Panc1 (cell line): ENCODE data around the gene NATD1.

Experiments
- CTCF ChIP-seq: fragments of 450-650 bp; IDR thresholded peaks from 2 replicates; pipeline ENCODE4 v1.5.1; 2017; ENCODE audit warnings: mild to moderate bottlenecking
- POLR2AphosphoS5 ChIP-seq: IDR thresholded peaks from 2 replicates; pipeline ENCODE4 v1.6.1; 2012; ENCODE audit warnings: mild to moderate bottlenecking, low read depth, low read length, moderate library complexity
- TF ChIP-seq, protein P1 (sequence below), 2 experiments: IDR thresholded peaks; 2 replicates each; pipeline ENCODE4 v1.6.1; 2011 to 2012; ENCODE audit warnings: low read depth in 2 of 2, control low read depth in 1 of 2, low read length in 1 of 2, mild to moderate bottlenecking in 1 of 2, moderate library complexity in 1 of 2; ENCODE audit not compliant: insufficient read depth in 1 of 2

- no peak for TF ChIP-seq CTCF
- TF ChIP-seq, protein P1, sequence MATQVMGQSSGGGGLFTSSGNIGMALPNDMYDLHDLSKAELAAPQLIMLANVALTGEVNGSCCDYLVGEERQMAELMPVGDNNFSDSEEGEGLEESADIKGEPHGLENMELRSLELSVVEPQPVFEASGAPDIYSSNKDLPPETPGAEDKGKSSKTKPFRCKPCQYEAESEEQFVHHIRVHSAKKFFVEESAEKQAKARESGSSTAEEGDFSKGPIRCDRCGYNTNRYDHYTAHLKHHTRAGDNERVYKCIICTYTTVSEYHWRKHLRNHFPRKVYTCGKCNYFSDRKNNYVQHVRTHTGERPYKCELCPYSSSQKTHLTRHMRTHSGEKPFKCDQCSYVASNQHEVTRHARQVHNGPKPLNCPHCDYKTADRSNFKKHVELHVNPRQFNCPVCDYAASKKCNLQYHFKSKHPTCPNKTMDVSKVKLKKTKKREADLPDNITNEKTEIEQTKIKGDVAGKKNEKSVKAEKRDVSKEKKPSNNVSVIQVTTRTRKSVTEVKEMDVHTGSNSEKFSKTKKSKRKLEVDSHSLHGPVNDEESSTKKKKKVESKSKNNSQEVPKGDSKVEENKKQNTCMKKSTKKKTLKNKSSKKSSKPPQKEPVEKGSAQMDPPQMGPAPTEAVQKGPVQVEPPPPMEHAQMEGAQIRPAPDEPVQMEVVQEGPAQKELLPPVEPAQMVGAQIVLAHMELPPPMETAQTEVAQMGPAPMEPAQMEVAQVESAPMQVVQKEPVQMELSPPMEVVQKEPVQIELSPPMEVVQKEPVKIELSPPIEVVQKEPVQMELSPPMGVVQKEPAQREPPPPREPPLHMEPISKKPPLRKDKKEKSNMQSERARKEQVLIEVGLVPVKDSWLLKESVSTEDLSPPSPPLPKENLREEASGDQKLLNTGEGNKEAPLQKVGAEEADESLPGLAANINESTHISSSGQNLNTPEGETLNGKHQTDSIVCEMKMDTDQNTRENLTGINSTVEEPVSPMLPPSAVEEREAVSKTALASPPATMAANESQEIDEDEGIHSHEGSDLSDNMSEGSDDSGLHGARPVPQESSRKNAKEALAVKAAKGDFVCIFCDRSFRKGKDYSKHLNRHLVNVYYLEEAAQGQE (IDR thresholded peaks at IDR 0.05; ENCODE audit: insufficient read depth in 1 of 2, low read depth in 2 of 2, low read length in 1 of 2), result no peak
- no peak for TF ChIP-seq POLR2AphosphoS5
Observed at GRCh38 chr17:21291862-21292261, 38.7 kb upstream of the NATD1 start.
